HEK293T (cell line): ENCODE data around the gene NOTCH1.

ENCODE experiments used
- ARNT ChIP-seq: fragments of 450-650 bp; IDR thresholded peaks from 2 replicates; pipeline ENCODE4 v1.6.1; 2017; ENCODE audit warnings: mild to moderate bottlenecking
- BHLHE40 ChIP-seq: fragments of 450-650 bp; IDR thresholded peaks from 2 replicates; pipeline ENCODE4 v1.6.1; 2016; ENCODE audit warnings: mild to moderate bottlenecking, moderate library complexity, borderline replicate concordance
- FOXA1 ChIP-seq: fragments of 450-650 bp; IDR thresholded peaks from 2 replicates; pipeline ENCODE4 v1.6.1; 2016; ENCODE audit warnings: mild to moderate bottlenecking
- FOXM1 ChIP-seq: fragments of 450-650 bp; IDR thresholded peaks from 2 replicates; pipeline ENCODE4 v1.6.1; 2017; ENCODE audit warnings: mild to moderate bottlenecking, borderline replicate concordance
- PKNOX1 ChIP-seq: fragments of 450-650 bp; IDR thresholded peaks from 2 replicates; pipeline ENCODE4 v1.6.1; 2016
- SP1 ChIP-seq: fragments of 450-650 bp; IDR thresholded peaks from 2 replicates; pipeline ENCODE4 v1.6.1; 2017
- SUZ12 ChIP-seq: fragments of 450-650 bp; IDR thresholded peaks from 2 replicates; pipeline ENCODE4 v1.6.1; 2016; ENCODE audit warnings: mild to moderate bottlenecking
- TARDBP ChIP-seq: fragments of 450-650 bp; IDR thresholded peaks from 2 replicates; pipeline ENCODE4 v1.6.1; 2016
- ZNF384 ChIP-seq: fragments of 450-650 bp; IDR thresholded peaks from 2 replicates; pipeline ENCODE4 v1.6.1; 2016

GRCh38 chr9:136485049-136486045 is 60.5 kb downstream of the NOTCH1 start:
- no peak for TF ChIP-seq SUZ12
- TF ChIP-seq ARNT, result no peak
- TF ChIP-seq SP1, result no peak
- TF ChIP-seq TARDBP, result no peak
- TF ChIP-seq ZNF384, result no peak
- TF ChIP-seq FOXM1, result no peak
- no peak for TF ChIP-seq BHLHE40
- no peak for TF ChIP-seq PKNOX1
- no peak for TF ChIP-seq FOXA1
